HG03439 (cell line): ENCODE results near the gene SYT9.

Source experiments
- ATAC-seq: cut with Tn5 transposase; IDR thresholded peaks from one replicate; pipeline ENCODE4 v1.9.1; 2021; ENCODE audit warnings: mild to moderate bottlenecking, moderate library complexity; ENCODE audit not compliant: unreplicated experiment

The SYT9 gene

GRCh38 chr11:7272373-7272772 lies 20.7 kb downstream of the SYT9 start:
- ATAC-seq: no peak

- ATAC-seq: no peak
These were observed 23.4 kb downstream of the SYT9 start for GRCh38 chr11:7275133-7275532.

GRCh38 chr11:7278314-7278917 lies 26.7 kb downstream of the SYT9 start:
- ATAC-seq: no peak

- ATAC-seq: no peak
These were observed 28.0 kb downstream of the SYT9 start for GRCh38 chr11:7279676-7280075.

GRCh38 chr11:7281079-7281478 lies 29.4 kb downstream of the SYT9 start:
- no peak for ATAC-seq

GRCh38 chr11:7281809-7282208 lies 30.1 kb downstream of the SYT9 start:
- no peak for ATAC-seq

GRCh38 chr11:7286178-7286577 lies 34.5 kb downstream of the SYT9 start:
- ATAC-seq: no peak

GRCh38 chr11:7291100-7291829 lies 39.6 kb downstream of the SYT9 start:
- ATAC-seq: no peak

GRCh38 chr11:7292922-7293321 lies 41.2 kb downstream of the SYT9 start:
- no peak for ATAC-seq

GRCh38 chr11:7299393-7299792 lies 47.7 kb downstream of the SYT9 start:
- no peak for ATAC-seq

GRCh38 chr11:7300281-7300680 lies 48.6 kb downstream of the SYT9 start:
- ATAC-seq: no peak

- no peak for ATAC-seq
These were observed 51.4 kb downstream of the SYT9 start for GRCh38 chr11:7303146-7303545.

- ATAC-seq: no peak
These were observed 55.2 kb downstream of the SYT9 start for GRCh38 chr11:7306900-7307299.

GRCh38 chr11:7307836-7308235 lies 56.1 kb downstream of the SYT9 start:
- no peak for ATAC-seq

- ATAC-seq: no peak
These were observed 60.2 kb downstream of the SYT9 start for GRCh38 chr11:7311903-7312302.

- no peak for ATAC-seq
These were observed 63.3 kb downstream of the SYT9 start for GRCh38 chr11:7314811-7315604.

GRCh38 chr11:7319501-7319900 lies 67.8 kb downstream of the SYT9 start:
- no peak for ATAC-seq

- ATAC-seq: no peak
These were observed 68.6 kb downstream of the SYT9 start for GRCh38 chr11:7320306-7320705.

GRCh38 chr11:7321473-7322450 lies 70.1 kb downstream of the SYT9 start:
- no peak for ATAC-seq

- no peak for ATAC-seq
These were observed 80.7 kb downstream of the SYT9 start for GRCh38 chr11:7332451-7332850.

GRCh38 chr11:7332962-7333361 lies 81.3 kb downstream of the SYT9 start:
- no peak for ATAC-seq
